Activated naive CD8-positive, alpha-beta T cell (primary cell): ENCODE measurements around the gene BTBD2.

ENCODE experiments used
- H3K27ac Mint-ChIP-seq: one replicate; pipeline ENCODE4 v1.8.0; 2021; ENCODE audit warnings: mixed read lengths
- H3K27me3 Mint-ChIP-seq: one replicate; pipeline ENCODE4 v1.8.0; 2021; ENCODE audit warnings: mixed read lengths
- H3K36me3 Mint-ChIP-seq: one replicate; pipeline ENCODE4 v1.8.0; 2021; ENCODE audit warnings: mixed read lengths
- H3K4me1 Mint-ChIP-seq: one replicate; pipeline ENCODE4 v1.8.0; 2021; ENCODE audit warnings: low read depth, mixed read lengths
- H3K4me3 Mint-ChIP-seq: one replicate; pipeline ENCODE4 v1.8.0; 2021; ENCODE audit warnings: mild to moderate bottlenecking, mixed read lengths
- H3K9me3 Mint-ChIP-seq: one replicate; pipeline ENCODE4 v1.8.0; 2021; ENCODE audit warnings: low read depth, mixed read lengths

The BTBD2 gene

GRCh38 chr19:2055931-2056836 lies 40.7 kb upstream of the BTBD2 start:
- H3K4me3 Mint-ChIP-seq = peak overlapping the region; percentile 46
- no peaks in the 10 kb centered on the region for H3K9me3 Mint-ChIP-seq
- H3K4me1 Mint-ChIP-seq = peaks cover 47% of the 10 kb centered on the region
- no peaks in the 10 kb centered on the region for H3K27me3 Mint-ChIP-seq
- H3K27ac Mint-ChIP-seq = peak overlapping the region; percentile 73
- H3K36me3 Mint-ChIP-seq = no peaks in the 10 kb centered on the region

GRCh38 chr19:2054763-2055162 lies 39.2 kb upstream of the BTBD2 start:
- Mint-ChIP-seq H3K4me1 (peaks cover 40% of the 10 kb centered on the region), H3K4me3 (no peak overlapping the region), H3K36me3 (no peaks in the 10 kb centered on the region), H3K27me3 (no peaks in the 10 kb centered on the region), H3K9me3 (no peaks in the 10 kb centered on the region), H3K27ac (peak overlapping the region; percentile 76)

GRCh38 chr19:2053601-2054389 lies 38.3 kb upstream of the BTBD2 start:
- H3K27ac Mint-ChIP-seq = peak overlapping the region; percentile 46
- peak overlapping the region; percentile 17 for H3K4me3 Mint-ChIP-seq
- no peaks in the 10 kb centered on the region for H3K9me3 Mint-ChIP-seq
- H3K36me3 Mint-ChIP-seq = no peaks in the 10 kb centered on the region
- peaks cover 43% of the 10 kb centered on the region for H3K4me1 Mint-ChIP-seq
- no peaks in the 10 kb centered on the region for H3K27me3 Mint-ChIP-seq

GRCh38 chr19:2051773-2052704 lies 36.5 kb upstream of the BTBD2 start:
- H3K4me1 Mint-ChIP-seq = peaks cover 43% of the 10 kb centered on the region
- H3K9me3 Mint-ChIP-seq = no peaks in the 10 kb centered on the region
- no peaks in the 10 kb centered on the region for H3K27me3 Mint-ChIP-seq
- no peaks in the 10 kb centered on the region for H3K36me3 Mint-ChIP-seq
- H3K27ac Mint-ChIP-seq = peak overlapping the region; percentile 87
- H3K4me3 Mint-ChIP-seq = peak overlapping the region; percentile 79

DNA sequence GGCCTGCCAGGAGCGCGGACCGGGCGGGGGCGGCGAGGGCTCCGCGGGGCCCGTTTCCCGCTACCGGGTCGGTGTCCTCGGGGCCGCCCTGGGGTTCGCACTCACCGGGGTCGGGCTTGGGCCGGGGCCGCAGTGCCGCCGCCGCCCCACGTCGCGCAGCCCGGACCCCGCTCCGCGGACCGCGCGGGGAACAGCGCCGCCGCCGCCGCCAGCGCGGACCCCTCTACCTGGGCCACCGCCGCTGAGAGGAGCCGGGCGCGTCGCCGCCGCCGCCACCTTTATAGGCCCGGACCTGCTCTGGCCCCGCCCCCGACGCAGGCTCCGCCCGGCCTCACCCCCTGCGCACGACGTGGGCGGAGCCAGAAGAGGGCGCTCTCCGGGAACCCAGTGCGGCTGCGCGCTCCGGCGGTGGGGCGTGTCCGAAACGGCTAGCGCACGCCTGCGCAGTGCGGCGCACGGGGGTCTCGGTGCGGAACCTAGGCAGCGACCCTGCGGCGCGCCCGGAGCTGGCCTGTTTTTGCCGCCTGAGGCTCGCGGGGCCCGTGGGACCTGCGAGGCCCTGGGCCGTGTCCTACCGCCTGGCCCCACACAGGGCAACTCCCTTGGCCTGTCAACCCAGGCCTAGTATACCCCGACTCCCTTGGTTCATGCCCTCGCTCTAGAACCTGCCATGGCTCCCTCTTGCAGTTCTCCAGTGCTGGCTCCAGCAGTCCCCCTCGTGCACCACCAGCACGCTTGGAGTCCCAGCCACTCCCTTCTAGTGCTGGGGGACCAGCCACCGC lies 35.7 kb upstream of the BTBD2 start, which contains the start of gene MKNK2:
MKNK2 (minus strand) TSS at position 254 of the 782 bp plus-strand sequence. CDS start 393 bp downstream, outside the sequence.
- Mint-ChIP-seq H3K4me1 (peaks cover 42% of the 10 kb centered on the region), H3K9me3 (no peaks in the 10 kb centered on the region), H3K27ac (peak within 1 kb of the TSS; percentile 87), H3K36me3 (no peaks in the 10 kb centered on the region), H3K27me3 (no peaks in the 10 kb centered on the region), H3K4me3 (peak within 1 kb of the TSS; percentile 84)

DNA sequence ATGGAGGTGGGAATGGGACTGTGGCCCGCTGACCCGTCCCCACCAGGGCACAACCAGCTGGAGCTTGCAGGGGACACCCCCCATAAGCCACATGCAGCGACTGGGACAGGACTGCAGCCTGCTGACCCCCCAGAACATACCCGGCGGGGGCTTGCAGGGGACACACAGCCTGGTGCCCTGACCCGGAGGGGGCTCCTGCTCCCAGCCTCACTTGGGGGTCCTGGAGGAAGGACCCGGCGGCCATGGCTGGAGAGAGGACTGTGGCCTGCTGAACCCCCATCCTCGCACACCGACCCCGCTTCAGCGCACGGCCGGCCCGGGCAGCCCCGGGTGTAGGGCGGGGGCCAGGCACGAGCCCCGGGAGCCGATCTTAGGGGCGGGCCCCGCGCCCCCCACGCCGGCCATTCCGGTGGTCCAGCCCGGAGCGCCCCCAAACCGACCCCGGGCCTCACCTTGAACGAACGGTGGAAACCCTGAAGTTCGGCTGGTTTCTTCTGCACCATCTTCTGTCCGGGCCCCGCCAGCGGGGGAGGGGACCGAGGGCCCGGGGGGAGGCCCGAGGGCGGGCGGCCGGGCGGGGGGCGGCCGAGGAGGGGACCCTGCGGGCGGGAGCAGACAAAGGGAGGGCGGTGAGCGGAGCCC lies 35.0 kb upstream of the BTBD2 start:
- Mint-ChIP-seq H3K27ac (no peak overlapping the region), H3K36me3 (no peaks in the 10 kb centered on the region), H3K9me3 (no peaks in the 10 kb centered on the region), H3K4me3 (peak overlapping the region; percentile 84), H3K4me1 (peaks cover 38% of the 10 kb centered on the region), H3K27me3 (no peaks in the 10 kb centered on the region)

DNA sequence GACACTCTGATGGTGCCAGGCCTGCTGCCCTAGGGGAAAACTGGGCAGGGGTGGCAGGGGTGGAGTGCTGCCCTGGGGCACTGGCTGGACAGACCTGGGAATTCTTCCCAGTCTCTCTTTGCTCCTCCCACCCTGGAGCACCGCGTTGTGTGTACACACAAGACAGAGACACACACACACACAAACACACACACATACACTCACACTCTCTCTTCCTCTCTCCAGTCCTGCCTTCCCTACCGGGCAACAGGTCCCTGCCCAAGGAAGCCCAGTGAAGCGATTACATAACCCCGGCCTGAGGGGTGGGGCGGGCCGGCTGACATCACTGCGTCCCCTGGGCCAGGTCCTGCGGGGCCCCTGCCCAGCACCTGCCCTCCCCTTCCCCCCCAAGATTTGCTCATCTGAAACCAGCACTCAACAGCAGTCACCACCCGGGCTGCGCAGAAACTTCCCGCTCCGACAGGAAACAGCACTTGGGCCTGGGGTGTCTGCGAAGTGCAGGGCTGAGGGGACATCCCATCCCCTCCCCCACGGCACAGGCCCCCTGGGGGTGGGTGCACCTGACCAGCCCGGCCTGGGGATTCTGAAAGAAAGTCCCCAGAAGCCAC lies 34.3 kb upstream of the BTBD2 start:
- Mint-ChIP-seq H3K27me3 (no peaks in the 10 kb centered on the region), H3K4me3 (peak overlapping the region; percentile 84), H3K4me1 (peaks cover 37% of the 10 kb centered on the region), H3K27ac (peak overlapping the region; percentile 77), H3K9me3 (no peaks in the 10 kb centered on the region), H3K36me3 (no peaks in the 10 kb centered on the region)

GRCh38 chr19:2048959-2049740 lies 33.6 kb upstream of the BTBD2 start:
- H3K27me3 Mint-ChIP-seq = no peaks in the 10 kb centered on the region
- H3K9me3 Mint-ChIP-seq = no peaks in the 10 kb centered on the region
- H3K4me1 Mint-ChIP-seq = peaks cover 37% of the 10 kb centered on the region
- H3K27ac Mint-ChIP-seq = peak overlapping the region; percentile 41
- peak overlapping the region; percentile 84 for H3K4me3 Mint-ChIP-seq
- H3K36me3 Mint-ChIP-seq = no peaks in the 10 kb centered on the region

- no peaks in the 10 kb centered on the region for H3K9me3 Mint-ChIP-seq
- H3K27me3 Mint-ChIP-seq = no peaks in the 10 kb centered on the region
- peaks cover 41% of the 10 kb centered on the region for H3K4me1 Mint-ChIP-seq
- H3K36me3 Mint-ChIP-seq = no peaks in the 10 kb centered on the region
- peak overlapping the region; percentile 65 for H3K4me3 Mint-ChIP-seq
- peak overlapping the region; percentile 68 for H3K27ac Mint-ChIP-seq
Measured at GRCh38 chr19:2048104-2048958, 32.8 kb upstream of the BTBD2 start.

DNA sequence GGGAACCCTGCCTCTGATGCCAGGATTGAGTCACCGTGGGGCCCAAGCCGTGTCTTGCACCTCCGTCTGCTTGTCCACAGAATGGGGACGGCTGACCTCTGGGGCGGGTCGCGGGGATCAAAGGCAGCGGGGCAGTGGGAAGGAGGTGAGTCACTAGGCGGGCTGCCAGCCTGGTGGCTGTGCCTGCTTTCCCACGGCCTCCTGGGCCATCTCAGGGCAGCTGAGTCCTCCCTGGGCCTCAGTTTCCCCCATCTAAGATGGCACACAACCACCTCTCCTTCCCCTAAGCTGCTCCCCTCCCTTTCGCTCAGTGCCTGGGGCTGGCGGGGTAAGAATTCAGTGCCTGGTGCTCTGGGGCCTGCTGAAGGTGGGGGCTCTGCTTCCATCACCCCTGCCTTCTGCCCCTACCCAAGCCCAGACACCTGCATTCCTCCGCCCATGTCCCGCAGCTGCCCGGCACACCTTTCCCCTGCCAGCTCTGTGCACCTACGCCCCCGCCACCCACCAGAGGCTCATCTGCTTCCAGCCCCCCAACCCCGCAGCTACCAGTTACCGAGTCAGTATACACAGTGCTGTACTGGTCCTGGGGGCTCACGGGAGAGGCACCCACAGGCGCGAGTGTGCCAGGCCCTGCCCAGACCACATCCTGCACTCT lies 32.1 kb upstream of the BTBD2 start:
- peak overlapping the region; percentile 49 for H3K4me3 Mint-ChIP-seq
- H3K27ac Mint-ChIP-seq = no peak overlapping the region
- H3K9me3 Mint-ChIP-seq = no peaks in the 10 kb centered on the region
- H3K27me3 Mint-ChIP-seq = no peaks in the 10 kb centered on the region
- peaks cover 42% of the 10 kb centered on the region for H3K4me1 Mint-ChIP-seq
- H3K36me3 Mint-ChIP-seq = no peaks in the 10 kb centered on the region

GRCh38 chr19:2047076-2047448 lies 31.5 kb upstream of the BTBD2 start:
- H3K27ac Mint-ChIP-seq = no peak overlapping the region
- H3K4me3 Mint-ChIP-seq = no peak overlapping the region
- H3K36me3 Mint-ChIP-seq = no peaks in the 10 kb centered on the region
- no peaks in the 10 kb centered on the region for H3K27me3 Mint-ChIP-seq
- H3K9me3 Mint-ChIP-seq = no peaks in the 10 kb centered on the region
- H3K4me1 Mint-ChIP-seq = peaks cover 40% of the 10 kb centered on the region
